ENCODE measurements around the gene ILKAP. TPM values are rescaled to one million over a fixed set of nuclear protein-coding genes. Genes with fewer than 3 reads are reported as not detected.

The ILKAP gene
- total RNA-seq, 2 donors from 2014 or later = 22.8 to 44.8 TPM

GRCh38 chr2:238187618-238188548 is 15.6 kb downstream of the ILKAP start:
- DNase-seq (no peak), ATAC-seq (no peak)
- Histone ChIP-seq H3K4me3 (no peak overlapping the region), H3K27me3 (no peaks in the 10 kb centered on the region), H3K27ac (no peak overlapping the region), H3K9me3 (no peaks in the 10 kb centered on the region), H3K4me1 (no peaks in the 10 kb centered on the region), H3K36me3 (replicated peaks in 1 of 2; ENCODE audit: insufficient read depth in 1 of 2, low read depth in 2 of 2) (peaks cover 12 to 37% of the 10 kb centered on the region in 2 donors)
- WGBS, 2 donors = 93% methylated on average over 17 of the region's 17 CpGs
- no peak for TF ChIP-seq CTCF (IDR thresholded peaks at IDR 0.05)
- intact Hi-C loops (cut with DNase I) = no loop called here

GRCh38 chr2:238183821-238184220 is 19.7 kb downstream of the ILKAP start:
- WGBS, 2 donors = 92 to 93% methylated on average over 4 of the region's 4 CpGs
- no peaks in the 10 kb centered on the region for H3K9me3 ChIP-seq
- intact Hi-C loops (cut with DNase I) = no loop called here
- ATAC-seq (no peak), DNase-seq (no peak)
- H3K4me1 ChIP-seq = no peaks in the 10 kb centered on the region
- H3K36me3 ChIP-seq (replicated peaks in 1 of 2; ENCODE audit: insufficient read depth in 1 of 2, low read depth in 2 of 2) = peaks cover 16 to 47% of the 10 kb centered on the region in 2 donors
- TF ChIP-seq POLR2A (IDR thresholded peaks at IDR 0.05) (no peak), CTCF (IDR thresholded peaks at IDR 0.05) (no peak)
- H3K27ac ChIP-seq = no peak overlapping the region
- no peak overlapping the region for H3K4me3 ChIP-seq
- H3K27me3 ChIP-seq = no peaks in the 10 kb centered on the region

- TF ChIP-seq POLR2A (IDR thresholded peaks at IDR 0.05) (no peak), CTCF (IDR thresholded peaks at IDR 0.05) (no peak)
- DNase-seq (no peak), ATAC-seq (no peak)
- WGBS, 2 donors = 66 to 69% methylated on average over 6 of the region's 6 CpGs
- intact Hi-C loops (cut with DNase I) = no loop called here
- Histone ChIP-seq H3K36me3 (replicated peaks in 1 of 2; ENCODE audit: insufficient read depth in 1 of 2, low read depth in 2 of 2) (peaks cover 14 to 41% of the 10 kb centered on the region in 2 donors), H3K4me1 (no peaks in the 10 kb centered on the region), H3K4me3 (no peak overlapping the region), H3K27me3 (no peaks in the 10 kb centered on the region), H3K27ac (no peak overlapping the region), H3K9me3 (no peaks in the 10 kb centered on the region)
Observed at GRCh38 chr2:238182362-238182761, 21.1 kb downstream of the ILKAP start.

GRCh38 chr2:238180554-238180953 is 22.9 kb downstream of the ILKAP start:
- H3K4me3 ChIP-seq = no peak overlapping the region
- TF ChIP-seq CTCF (IDR thresholded peaks at IDR 0.05) (no peak), POLR2A (IDR thresholded peaks at IDR 0.05) (no peak)
- H3K27me3 ChIP-seq = no peaks in the 10 kb centered on the region
- intact Hi-C loops (cut with DNase I) = no loop called here
- DNase-seq (no peak), ATAC-seq (no peak)
- no peaks in the 10 kb centered on the region for H3K9me3 ChIP-seq
- no peak overlapping the region for H3K27ac ChIP-seq
- peaks cover 14 to 38% of the 10 kb centered on the region in 2 donors for H3K36me3 ChIP-seq (replicated peaks in 1 of 2; ENCODE audit: insufficient read depth in 1 of 2, low read depth in 2 of 2)
- 82 to 86% methylated on average over 5 of the region's 5 CpGs for WGBS, 2 donors
- H3K4me1 ChIP-seq = no peaks in the 10 kb centered on the region

- no peak overlapping the region for H3K4me3 ChIP-seq
- H3K36me3 ChIP-seq (replicated peaks in 1 of 2; ENCODE audit: insufficient read depth in 1 of 2, low read depth in 2 of 2) = peaks cover 7 to 35% of the 10 kb centered on the region in 2 donors
- TF ChIP-seq CTCF (IDR thresholded peaks at IDR 0.05) (no peak), POLR2A (IDR thresholded peaks at IDR 0.05) (no peak)
- no peaks in the 10 kb centered on the region for H3K4me1 ChIP-seq
- no peak for ATAC-seq
- intact Hi-C loops (cut with DNase I) = no loop called here
- H3K27ac ChIP-seq = no peak overlapping the region
- H3K27me3 ChIP-seq = no peaks in the 10 kb centered on the region
- H3K9me3 ChIP-seq = no peaks in the 10 kb centered on the region
- DNase-seq = no peak
Observed at GRCh38 chr2:238176613-238177012, 26.9 kb downstream of the ILKAP start.
